OCI-LY7 (cell line): ENCODE measurements around the gene ZNF205. TPM values are rescaled to one million over a fixed set of nuclear protein-coding genes. Genes with fewer than 3 reads are reported as not detected.

Experiments used
- BruUV-seq: library from RNA; stranded (reverse); fragments of 400-500 nt; replicated peaks from 2 replicates; lab custom pipeline; 2021; lab: Mats Ljungman, UMichigan
- CTCF ChIA-PET: fragments of 300-600 bp; sonication (Branson Sonifier 250); formaldehyde crosslinking; loops from one replicate; lab custom pipeline; 2022; ENCODE audit warnings: antibody characterized with exemption; ENCODE audit not compliant: unreplicated experiment; lab: Charles Lee
- POLR2A ChIA-PET: fragments of 300-600 bp; sonication (Branson Sonifier 250); formaldehyde crosslinking; loops from one replicate; lab custom pipeline; 2022; ENCODE audit warnings: antibody characterized with exemption; lab: Charles Lee
- DNase-seq: peaks from one replicate; pipeline ENCODE4 v3.0.0-alpha.2; 2015; ENCODE audit warnings: low spot score
- H2AFZ ChIP-seq: fragments of 200-600 bp; sonication (generic), shearing (Covaris generic); 2 replicates; pipeline ENCODE4 v1.6.1; 2014; ENCODE audit warnings: mild to moderate bottlenecking, antibody characterized with exemption, low read length, moderate library complexity
- H3K27ac ChIP-seq: fragments of 200-600 bp; sonication (generic); 2 replicates; pipeline ENCODE4 v1.5.1; 2014; ENCODE audit warnings: mixed run types, low read depth, mild to moderate bottlenecking, moderate library complexity, low read length, inconsistent platforms; ENCODE audit not compliant: poor library complexity, severe bottlenecking
- H3K36me3 ChIP-seq: fragments of 200-600 bp; sonication (generic); 2 replicates; pipeline ENCODE4 v1.6.1; 2014; ENCODE audit warnings: mild to moderate bottlenecking, antibody characterized with exemption, low read length, moderate library complexity, mixed read lengths; ENCODE audit not compliant: insufficient read depth
- H3K4me1 ChIP-seq: fragments of 200-600 bp; sonication (generic); 2 replicates; pipeline ENCODE4 v1.5.1; 2014; ENCODE audit warnings: mild to moderate bottlenecking, low read length; ENCODE audit not compliant: insufficient read depth, poor library complexity, severe bottlenecking
- H3K4me2 ChIP-seq: fragments of 200-600 bp; sonication (generic); 2 replicates; pipeline ENCODE4 v1.6.1; 2014; ENCODE audit warnings: mild to moderate bottlenecking, low read length
- H3K4me3 ChIP-seq: fragments of 200-600 bp; sonication (generic); 2 replicates; pipeline ENCODE4 v1.5.1; 2014; ENCODE audit warnings: mild to moderate bottlenecking, low read depth, low read length; ENCODE audit not compliant: poor library complexity, severe bottlenecking
- H3K79me2 ChIP-seq: fragments of 200-600 bp; sonication (generic); 2 replicates; pipeline ENCODE4 v1.6.1; 2016; ENCODE audit warnings: low read depth, mild to moderate bottlenecking, low read length, moderate library complexity, mixed read lengths; ENCODE audit not compliant: insufficient read depth
- H3K9me2 ChIP-seq: fragments of 200-600 bp; sonication (generic); 2 replicates; pipeline ENCODE4 v1.6.1; 2016; ENCODE audit warnings: mild to moderate bottlenecking, low read length, mixed read lengths; ENCODE audit not compliant: insufficient read depth
- H3K9me3 ChIP-seq: fragments of 200-600 bp; sonication (generic); 2 replicates; pipeline ENCODE4 v1.6.1; 2014; ENCODE audit warnings: mild to moderate bottlenecking, mixed run types, low read length, mixed read lengths
- H4K20me1 ChIP-seq: fragments of 200-600 bp; sonication (generic); 2 replicates; pipeline ENCODE4 v1.6.1; 2014; ENCODE audit warnings: mild to moderate bottlenecking, antibody characterized with exemption, low read length, moderate library complexity, mixed read lengths; ENCODE audit not compliant: insufficient read depth
- CTCF ChIP-seq: fragments of 200-600 bp; sonication (generic); conservative IDR thresholded peaks from 2 replicates; pipeline ENCODE4 v1.5.1; 2014; ENCODE audit warnings: mild to moderate bottlenecking, antibody characterized with exemption, low read length, moderate library complexity, mixed read lengths
- EZH2phosphoT487 ChIP-seq: fragments of 200-600 bp; sonication (generic); IDR thresholded peaks from 2 replicates; pipeline ENCODE4 v1.6.1; 2018; ENCODE audit warnings: low read depth, borderline replicate concordance, mild to moderate bottlenecking, mixed run types, antibody characterized with exemption, low read length, moderate library complexity, mixed read lengths
- intact Hi-C: fragments of 100-400 bp; cut with micrococcal nuclease; formaldehyde crosslinking; loops from one replicate; pipeline ENCODE4 v1.10.0; 2022; ENCODE audit not compliant: unreplicated experiment
- total RNA-seq, 2 experiments: library from RNA; depleted of rRNA in 1 of 2; stranded (reverse); fragments of >200 nt in 1 of 2; shearing (Covaris generic) in 1 of 2; gene quantifications; 2 replicates each; pipeline ENCODE4 v1.2.3, GENCODE V29; 2014 to 2022

Gene ZNF205
- total RNA-seq, 2 experiments from 2014 or later = 0.30 to 1.2 TPM

DNA sequence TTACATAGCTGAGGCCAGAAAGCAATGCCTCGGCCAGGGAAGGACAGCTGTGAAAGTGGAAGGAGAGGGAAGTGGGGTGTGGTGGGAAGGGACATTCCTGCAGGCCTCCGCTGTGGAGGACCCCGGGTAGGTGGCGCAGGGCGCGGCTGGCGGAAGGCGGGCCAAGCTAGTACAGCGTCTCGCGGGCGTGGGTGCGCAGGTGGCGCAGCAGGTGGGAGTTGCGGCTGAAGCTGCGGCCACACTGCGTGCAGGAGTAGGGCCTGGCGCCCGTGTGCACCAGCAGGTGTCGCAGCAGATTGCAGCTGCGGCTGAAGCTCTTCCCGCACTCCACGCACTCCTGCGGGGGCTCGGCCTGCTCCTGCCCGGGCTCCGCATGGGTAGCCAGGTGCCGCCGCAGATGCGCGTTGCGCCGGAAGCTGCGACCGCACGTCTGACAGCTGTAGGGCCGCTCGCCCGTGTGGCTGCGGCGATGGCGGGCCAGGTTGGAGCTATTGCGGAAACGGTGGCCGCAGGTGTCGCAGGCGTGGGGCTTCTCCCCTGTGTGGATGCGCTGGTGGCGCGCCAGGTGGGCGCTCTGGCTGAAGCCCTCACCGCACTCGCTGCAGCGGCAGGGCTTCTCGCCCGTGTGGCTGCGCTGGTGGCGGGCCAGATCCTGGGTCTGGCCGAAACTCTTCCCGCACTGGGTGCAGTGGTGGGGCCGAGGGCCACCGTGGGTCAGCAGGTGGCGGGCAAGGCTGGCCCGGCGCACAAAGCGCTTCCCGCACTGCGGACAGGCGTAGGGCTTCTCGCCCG lies 23.3 kb upstream of the ZNF205 start:
- CTCF ChIA-PET = no interaction called here

DNA sequence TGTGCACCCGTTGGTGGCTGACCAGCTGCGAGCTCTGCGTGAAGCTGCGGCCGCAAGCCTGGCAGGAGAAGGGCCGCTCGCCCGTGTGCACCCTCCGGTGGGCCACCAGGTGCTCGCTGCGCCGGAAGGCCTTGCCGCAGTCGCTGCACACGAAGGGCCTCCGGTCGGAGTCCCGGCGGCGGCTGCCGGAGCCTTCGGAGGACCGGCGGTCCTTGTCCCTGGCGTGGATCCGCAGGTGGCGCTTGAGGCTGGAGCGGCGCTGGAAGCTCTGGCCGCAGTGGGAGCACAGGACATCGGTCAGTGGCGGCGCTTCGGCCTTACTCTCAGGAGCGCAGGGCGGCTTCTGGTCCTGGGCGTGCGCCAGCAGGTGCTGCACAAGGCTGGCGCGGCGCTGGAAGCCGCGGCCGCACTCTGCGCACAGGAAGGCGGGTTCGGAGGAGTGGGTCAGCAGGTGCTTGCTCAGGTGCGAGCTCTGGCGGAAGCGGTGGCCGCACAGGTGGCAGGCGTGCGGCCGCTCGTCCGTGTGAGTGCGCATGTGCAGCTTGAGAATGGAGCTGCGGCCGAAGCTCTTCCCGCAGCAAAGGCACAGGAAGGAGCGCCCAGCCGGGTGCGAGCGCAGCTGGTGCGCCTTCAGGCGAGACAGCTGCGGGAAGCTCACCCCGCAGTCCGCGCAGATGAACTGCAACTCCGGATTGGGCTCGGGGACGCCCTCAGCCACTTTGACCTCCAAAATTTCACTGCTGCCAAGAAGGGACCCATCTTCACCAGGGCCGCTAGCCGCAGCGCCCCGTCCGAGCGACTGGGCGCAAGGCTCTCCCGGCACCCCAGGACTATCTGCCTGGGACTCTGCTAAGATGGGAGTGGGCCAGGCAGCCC lies 22.4 kb upstream of the ZNF205 start:
- BruUV-seq = no TSS peak
- POLR2A ChIA-PET = no interaction called here

More for the DNA sequence above, 23.3 kb upstream of the ZNF205 start:
- H2AFZ ChIP-seq = no peak overlapping the region
- intact Hi-C loops = no loop called here
- POLR2A ChIA-PET = interaction anchor here (0.5 kb wide), 1 partner anchor 18 kb away, joined by 3 read pairs; no protein-coding TSS in a partner anchor
- no peak overlapping the region for H3K4me3 ChIP-seq
- BruUV-seq = no TSS peak
- DNase-seq = no peak
- H4K20me1 ChIP-seq = no peaks in the 10 kb centered on the region
- H3K27ac ChIP-seq = no peak overlapping the region
- H3K4me1 ChIP-seq = peaks cover 15% of the 10 kb centered on the region
- H3K79me2 ChIP-seq = no peaks in the 10 kb centered on the region
- H3K4me2 ChIP-seq = no peak overlapping the region
- TF ChIP-seq CTCF = no peak
- TF ChIP-seq EZH2phosphoT487 = no peak
- H3K9me2 ChIP-seq = no peaks in the 10 kb centered on the region
- H3K36me3 ChIP-seq = no peaks in the 10 kb centered on the region
- no peaks in the 10 kb centered on the region for H3K9me3 ChIP-seq

More for the DNA sequence above, 22.4 kb upstream of the ZNF205 start:
- Histone ChIP-seq H2AFZ (no peak overlapping the region), H3K36me3 (no peaks in the 10 kb centered on the region), H4K20me1 (no peaks in the 10 kb centered on the region), H3K79me2 (no peaks in the 10 kb centered on the region), H3K27ac (no peak overlapping the region), H3K4me3 (no peak overlapping the region), H3K9me3 (no peaks in the 10 kb centered on the region), H3K4me1 (peaks cover 15% of the 10 kb centered on the region), H3K4me2 (no peak overlapping the region), H3K9me2 (no peaks in the 10 kb centered on the region)
- DNase-seq = no peak
- CTCF ChIA-PET = no interaction called here
- intact Hi-C loops = no loop called here
- TF ChIP-seq EZH2phosphoT487 (no peak), CTCF (no peak)
